HG03457 (cell line): ENCODE measurements around the gene CDC42BPA.

ENCODE experiments used
- ATAC-seq: cut with Tn5 transposase; IDR thresholded peaks from one replicate; pipeline ENCODE4 v1.9.1; 2021; ENCODE audit warnings: moderate number of reproducible peaks; ENCODE audit not compliant: unreplicated experiment

CDC42BPA gene

DNA sequence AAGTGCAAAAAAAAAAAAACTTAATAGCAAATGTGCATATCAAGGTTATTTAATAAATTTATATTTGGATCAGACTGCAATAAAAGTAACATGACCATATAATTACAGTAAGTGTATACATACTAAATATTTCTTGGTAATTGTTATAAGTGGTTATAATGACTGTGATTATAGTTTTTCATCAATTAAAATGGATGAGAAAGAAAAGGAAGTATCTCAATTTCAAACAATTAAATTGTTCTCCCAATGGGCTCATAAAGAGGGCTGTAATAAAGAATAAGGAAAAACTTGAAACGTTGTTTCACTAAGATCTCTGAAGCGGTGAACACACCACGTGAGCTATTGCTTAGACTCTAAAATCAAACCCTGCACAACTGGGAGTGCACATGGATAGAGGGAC, 104.1 kb downstream of the CDC42BPA start:
- ATAC-seq = no peak

GRCh38 chr1:227213426-227213825, 104.9 kb downstream of the CDC42BPA start:
- ATAC-seq = no peak

- ATAC-seq = no peak
Measured at GRCh38 chr1:227212164-227212563, 106.1 kb downstream of the CDC42BPA start.

DNA sequence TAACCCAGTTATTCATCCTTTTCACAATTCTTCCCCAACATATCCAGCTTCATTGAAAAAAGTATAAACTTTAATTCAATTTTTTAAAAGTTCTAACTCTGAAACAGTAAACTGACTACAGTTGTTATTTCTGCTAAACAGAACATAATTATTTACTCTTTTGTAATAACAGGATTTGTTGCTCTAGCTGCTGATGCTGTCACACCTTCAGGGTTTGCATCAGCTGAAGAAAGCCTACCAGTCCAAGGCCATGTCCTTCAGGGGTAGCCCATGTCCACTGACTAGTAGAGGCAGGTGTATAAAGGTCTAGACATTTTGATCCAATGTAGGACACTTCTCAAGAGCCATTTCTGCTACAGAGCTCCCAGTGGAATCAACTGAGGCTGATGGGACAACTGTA, 107.7 kb downstream of the CDC42BPA start:
- ATAC-seq = no peak

- ATAC-seq = no peak
Measured at GRCh38 chr1:227197064-227197463, 121.2 kb downstream of the CDC42BPA start.

GRCh38 chr1:227192163-227192562, 126.1 kb downstream of the CDC42BPA start:
- ATAC-seq = peak; percentile 63

DNA sequence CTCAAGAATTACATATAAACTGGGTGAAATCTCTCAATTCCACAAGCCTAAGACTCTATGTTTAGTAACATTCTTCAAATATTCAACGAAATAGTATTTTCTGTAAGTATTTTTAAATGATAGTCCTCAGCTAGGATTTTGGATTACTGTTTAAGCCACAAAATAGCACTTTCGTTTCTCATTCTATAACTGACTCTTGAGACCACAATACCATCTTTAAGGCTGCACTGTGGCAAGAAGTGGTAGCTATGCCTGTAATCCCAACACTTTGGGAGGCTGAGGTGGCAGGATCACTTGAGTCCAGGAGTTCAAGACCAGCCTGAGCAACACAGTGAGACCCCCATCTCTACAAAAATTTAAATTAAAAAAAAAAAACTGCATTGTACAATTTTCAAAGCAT, 126.7 kb downstream of the CDC42BPA start:
- peak; percentile 45 for ATAC-seq

GRCh38 chr1:227190321-227190720, 128.0 kb downstream of the CDC42BPA start:
- no peak for ATAC-seq

- ATAC-seq = no peak
Measured at GRCh38 chr1:227185291-227185690, 133.0 kb downstream of the CDC42BPA start.

DNA sequence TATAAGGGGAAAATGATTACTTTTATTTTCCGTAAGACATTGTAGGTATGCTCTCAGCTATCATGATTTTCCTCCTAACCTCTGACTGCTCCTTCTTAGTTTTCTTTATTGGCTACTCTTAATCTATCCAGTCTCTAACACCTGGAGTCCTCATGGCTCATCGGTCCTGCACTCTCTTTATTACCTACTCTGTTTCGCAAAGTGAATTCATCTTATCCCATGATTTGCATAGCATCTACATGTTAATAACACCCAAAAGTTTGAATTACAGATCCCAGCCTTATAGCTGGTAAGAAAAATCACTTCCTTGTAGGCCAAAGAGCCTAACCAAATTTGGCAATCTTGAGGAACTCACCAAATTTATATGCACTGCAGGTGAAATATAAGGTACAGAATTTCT, 136.3 kb downstream of the CDC42BPA start:
- no peak for ATAC-seq

- ATAC-seq = no peak
Measured at GRCh38 chr1:227175611-227176010, 142.7 kb downstream of the CDC42BPA start.

GRCh38 chr1:227174164-227174563, 144.1 kb downstream of the CDC42BPA start:
- ATAC-seq = no peak

DNA sequence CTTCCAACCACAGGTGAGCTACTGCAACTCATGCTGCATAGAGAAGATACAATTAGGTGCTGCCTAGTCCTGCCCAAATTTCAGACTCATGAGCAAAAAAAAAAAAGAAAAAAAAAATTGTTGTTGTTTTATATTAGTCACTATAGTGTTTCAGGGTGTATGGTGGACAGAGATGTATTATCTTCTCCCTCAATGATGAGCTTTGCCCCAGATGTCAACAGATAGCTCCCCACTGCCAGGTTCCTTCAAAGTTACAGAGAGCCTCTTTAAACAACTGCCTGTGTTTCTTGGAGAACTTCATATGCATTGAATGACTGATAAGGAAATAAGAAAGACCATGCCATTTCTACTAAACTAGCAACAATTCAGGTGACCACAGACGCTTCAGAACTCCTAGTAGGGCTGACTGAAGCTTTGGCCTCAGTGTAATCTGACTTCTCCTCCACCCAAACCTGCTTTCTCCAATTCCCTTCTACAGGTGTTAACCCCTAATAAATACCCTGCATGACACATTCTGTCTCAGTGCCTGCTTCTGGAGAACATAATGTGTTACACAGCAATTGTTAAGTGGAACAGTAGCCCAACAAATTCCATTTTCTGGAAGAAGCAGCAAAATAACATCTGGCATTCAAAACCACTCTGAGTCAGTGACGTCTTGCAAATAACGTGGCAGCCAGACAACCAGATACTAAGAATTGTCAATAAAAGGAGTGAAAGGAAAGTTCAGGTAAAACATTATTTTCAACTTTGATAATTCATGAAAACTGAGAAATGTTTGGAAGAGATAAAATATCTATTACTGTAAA, 147.7 kb downstream of the CDC42BPA start:
- ATAC-seq = no peak

- ATAC-seq = no peak
Measured at GRCh38 chr1:227169343-227169742, 148.9 kb downstream of the CDC42BPA start.

DNA sequence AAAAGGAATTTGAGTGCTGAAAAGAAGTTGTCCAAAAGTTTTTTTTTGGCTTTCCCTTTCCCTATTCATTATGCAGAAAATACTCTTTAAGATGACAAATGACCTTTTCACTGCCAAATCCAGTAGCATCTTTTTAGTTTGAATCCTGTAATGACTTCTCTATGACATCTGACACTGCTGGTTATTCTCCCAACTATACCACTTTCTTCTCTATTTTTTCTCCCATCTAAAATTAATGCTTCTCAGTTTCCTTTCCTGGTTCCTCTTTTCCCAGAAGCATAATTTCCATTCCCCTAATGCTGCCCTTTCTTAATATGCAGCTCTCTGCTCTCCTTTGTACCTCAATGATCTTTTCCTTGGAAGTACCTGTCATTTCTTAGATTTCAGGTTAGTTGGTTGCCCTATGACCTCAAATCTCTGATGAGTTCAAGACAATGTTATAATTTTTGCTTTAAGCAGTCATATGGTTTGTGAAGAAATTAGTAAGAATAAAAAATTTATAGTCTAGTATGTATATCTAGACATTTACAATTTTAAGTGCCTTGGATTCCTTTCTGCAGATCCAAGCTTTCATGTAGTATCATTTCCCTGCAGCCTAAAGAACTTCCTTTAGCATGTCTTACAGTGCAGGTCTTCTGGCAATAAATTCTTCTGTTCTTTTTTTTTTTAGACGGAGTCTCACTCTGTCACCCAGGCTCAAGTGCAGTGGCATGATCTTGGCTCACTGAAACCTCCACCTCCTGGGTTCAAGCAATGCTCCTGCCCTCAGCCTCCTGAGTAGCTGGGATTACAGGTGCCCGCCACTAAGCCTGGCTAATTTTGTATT, 150.8 kb downstream of the CDC42BPA start:
- ATAC-seq = no peak

GRCh38 chr1:227166559-227166958, 151.7 kb downstream of the CDC42BPA start:
- no peak for ATAC-seq

DNA sequence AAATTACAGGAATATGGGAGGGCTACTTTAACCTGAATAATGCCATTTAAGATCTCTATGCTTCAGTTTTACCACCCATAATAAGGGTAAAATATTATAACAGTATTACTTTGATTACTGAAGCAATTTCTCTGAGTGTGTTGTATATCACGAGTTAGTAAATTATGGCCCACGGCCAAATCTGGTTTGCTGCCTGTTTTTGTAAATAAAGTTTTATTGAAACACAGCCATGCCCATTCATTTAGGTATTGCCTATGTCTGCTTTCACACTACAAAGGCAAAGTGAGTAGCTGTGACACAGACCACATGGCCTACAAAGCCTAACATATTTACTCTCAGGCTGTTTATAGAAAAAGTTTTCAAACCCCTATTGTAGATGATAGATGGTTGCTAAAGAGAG, 156.8 kb downstream of the CDC42BPA start:
- no peak for ATAC-seq

DNA sequence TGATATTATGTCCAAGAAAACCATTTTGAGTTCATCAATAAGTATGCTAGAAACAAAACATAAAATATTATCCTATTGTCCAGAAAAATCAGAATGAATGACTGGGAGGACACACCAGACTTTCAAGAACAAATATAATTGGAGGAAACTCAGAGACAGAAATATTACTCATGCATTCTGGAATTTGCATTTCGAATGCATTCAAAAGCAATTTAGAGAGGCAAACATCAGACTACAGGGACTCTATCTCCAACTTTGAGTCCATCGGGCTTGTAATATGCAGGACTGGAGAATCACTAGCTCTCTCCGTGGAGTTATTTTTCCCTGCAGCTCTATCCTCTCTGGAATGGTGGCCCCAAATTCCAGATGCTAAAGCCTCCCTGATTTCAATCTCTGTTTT, 161.8 kb downstream of the CDC42BPA start:
- ATAC-seq = no peak

DNA sequence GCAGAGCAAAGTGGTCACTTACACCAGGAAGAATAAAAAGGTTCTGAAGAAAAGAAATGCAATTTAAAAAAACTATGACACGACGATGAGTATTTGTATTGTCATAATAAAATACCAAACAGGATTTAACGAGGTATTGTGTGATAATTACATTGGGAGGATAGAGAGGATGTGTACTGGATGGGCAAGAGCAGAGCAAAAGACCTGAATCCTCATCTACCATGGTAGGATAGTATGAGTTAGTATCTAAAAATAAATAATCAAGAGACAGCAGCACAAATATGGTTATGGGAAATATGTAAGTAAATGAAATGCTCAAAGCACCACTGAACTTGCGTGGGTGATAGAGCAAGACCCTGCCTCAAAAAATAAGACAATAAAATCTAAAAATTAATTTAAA, 162.6 kb downstream of the CDC42BPA start:
- ATAC-seq = no peak

- no peak for ATAC-seq
Measured at GRCh38 chr1:227155004-227155403, 163.3 kb downstream of the CDC42BPA start.

DNA sequence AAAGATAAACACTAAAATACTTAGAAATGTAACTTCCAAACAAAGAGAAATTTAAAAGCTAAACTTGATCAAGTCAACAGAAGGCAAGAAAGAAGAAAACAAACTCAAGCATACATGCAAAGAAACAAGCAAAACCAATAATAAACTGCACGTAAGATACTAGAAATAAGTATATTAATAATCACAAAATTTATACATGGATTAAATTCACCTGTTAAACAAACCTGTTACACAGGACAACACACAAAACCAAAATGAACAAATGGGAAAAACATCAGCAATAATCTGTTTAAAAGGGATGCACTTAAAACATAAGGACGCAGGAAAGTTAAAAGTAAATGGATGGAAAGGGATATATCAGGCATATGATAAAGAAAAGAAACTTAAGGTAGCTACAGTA, 165.8 kb downstream of the CDC42BPA start:
- no peak for ATAC-seq

GRCh38 chr1:227140376-227140775, 177.9 kb downstream of the CDC42BPA start:
- ATAC-seq = no peak
